AG10803 (cell line): Measurements from ENCODE around the gene KATNB1.

ENCODE experiments used
- DNase-seq: peaks from one replicate; pipeline ENCODE4 v3.0.0; 2010; ENCODE audit warnings: low read depth
- H3K4me3 ChIP-seq: 2 replicates; pipeline ENCODE4 v1.5.1; 2011; ENCODE audit warnings: mild to moderate bottlenecking, low read length, control low read depth
- TF ChIP-seq, protein P1 (sequence below): conservative IDR thresholded peaks from 2 replicates; pipeline ENCODE4 v1.5.1; 2011; ENCODE audit warnings: mild to moderate bottlenecking, low read length, control low read depth, inconsistent platforms

Gene KATNB1

DNA sequence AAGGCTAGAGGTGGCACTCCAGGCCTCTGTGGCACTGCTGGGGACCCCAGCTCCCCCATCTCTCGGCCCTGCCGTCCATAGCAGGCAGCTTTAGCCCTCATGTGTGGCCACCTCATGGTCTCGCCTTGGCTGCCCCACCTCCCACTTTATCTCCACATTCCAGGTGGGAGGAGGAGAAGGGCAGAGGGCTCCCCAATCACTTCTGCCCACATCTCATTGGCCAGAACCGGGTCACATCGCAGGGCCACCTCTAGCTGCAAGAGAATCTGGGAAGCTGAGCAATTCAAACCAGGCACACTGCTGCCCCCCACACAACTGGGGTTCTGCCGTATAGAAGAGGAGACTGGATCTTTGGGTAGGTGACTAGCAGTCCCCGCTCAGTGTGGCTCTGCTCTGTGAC lies 39.3 kb upstream of the KATNB1 start:
- no peak for DNase-seq
- TF ChIP-seq, protein P1, sequence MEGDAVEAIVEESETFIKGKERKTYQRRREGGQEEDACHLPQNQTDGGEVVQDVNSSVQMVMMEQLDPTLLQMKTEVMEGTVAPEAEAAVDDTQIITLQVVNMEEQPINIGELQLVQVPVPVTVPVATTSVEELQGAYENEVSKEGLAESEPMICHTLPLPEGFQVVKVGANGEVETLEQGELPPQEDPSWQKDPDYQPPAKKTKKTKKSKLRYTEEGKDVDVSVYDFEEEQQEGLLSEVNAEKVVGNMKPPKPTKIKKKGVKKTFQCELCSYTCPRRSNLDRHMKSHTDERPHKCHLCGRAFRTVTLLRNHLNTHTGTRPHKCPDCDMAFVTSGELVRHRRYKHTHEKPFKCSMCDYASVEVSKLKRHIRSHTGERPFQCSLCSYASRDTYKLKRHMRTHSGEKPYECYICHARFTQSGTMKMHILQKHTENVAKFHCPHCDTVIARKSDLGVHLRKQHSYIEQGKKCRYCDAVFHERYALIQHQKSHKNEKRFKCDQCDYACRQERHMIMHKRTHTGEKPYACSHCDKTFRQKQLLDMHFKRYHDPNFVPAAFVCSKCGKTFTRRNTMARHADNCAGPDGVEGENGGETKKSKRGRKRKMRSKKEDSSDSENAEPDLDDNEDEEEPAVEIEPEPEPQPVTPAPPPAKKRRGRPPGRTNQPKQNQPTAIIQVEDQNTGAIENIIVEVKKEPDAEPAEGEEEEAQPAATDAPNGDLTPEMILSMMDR: no peak
- H3K4me3 ChIP-seq: no peak overlapping the region

GRCh38 chr16:57697896-57698537 lies 37.6 kb upstream of the KATNB1 start:
- DNase-seq: no peak

GRCh38 chr16:57698812-57699405 lies 36.7 kb upstream of the KATNB1 start:
- TF ChIP-seq, protein P1: no peak
- H3K4me3 ChIP-seq: no peak overlapping the region

More at GRCh38 chr16:57697896-57698537, 37.6 kb upstream of the KATNB1 start:
- H3K4me3 ChIP-seq: no peak overlapping the region
- TF ChIP-seq, protein P1: no peak

DNA sequence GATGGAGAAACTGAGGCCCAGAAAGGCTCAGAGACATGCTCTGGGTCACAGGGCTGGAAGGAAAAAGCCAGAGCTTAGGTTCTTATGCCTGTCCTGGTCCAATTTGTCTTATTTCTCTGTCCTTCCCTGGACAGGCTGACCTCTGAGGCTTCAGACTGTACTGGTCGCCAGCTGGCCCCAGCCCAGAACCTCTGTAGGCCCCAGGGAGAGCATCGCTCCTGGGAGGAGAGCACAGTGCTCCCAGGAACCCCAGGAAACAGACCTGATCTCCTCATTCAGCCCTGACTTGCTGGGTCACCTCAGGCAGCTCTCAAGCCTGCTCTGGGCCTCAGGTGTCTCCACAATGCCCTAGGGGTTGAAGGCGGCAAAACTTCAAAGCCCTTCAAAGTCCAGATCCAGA lies 36.1 kb upstream of the KATNB1 start:
- H3K4me3 ChIP-seq: no peak overlapping the region
- DNase-seq: no peak
- TF ChIP-seq, protein P1: no peak

More at GRCh38 chr16:57698812-57699405, 36.7 kb upstream of the KATNB1 start:
- DNase-seq: no peak

DNA sequence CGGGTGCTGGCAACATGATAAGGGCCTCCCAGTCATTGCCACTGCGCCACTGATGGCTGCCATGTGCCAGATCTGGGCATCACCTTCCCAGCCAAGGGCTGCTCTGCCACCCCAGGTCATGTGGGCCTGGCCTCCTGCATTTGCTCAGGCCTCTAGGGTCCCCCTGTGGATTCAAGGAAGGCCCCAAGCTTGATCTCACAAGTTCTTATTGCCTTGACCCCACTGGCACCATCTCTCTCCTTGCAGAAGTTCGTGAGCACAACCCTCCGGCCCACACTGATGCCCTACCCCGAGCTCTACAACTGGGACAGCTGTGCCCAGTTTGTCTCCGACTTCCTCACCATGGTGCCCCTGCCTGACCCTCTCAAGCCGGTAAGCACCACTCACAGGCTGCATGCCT lies 35.7 kb upstream of the KATNB1 start:
- H3K4me3 ChIP-seq: no peak overlapping the region
- no peak for DNase-seq
- TF ChIP-seq, protein P1: no peak

- TF ChIP-seq, protein P1: no peak
- no peak overlapping the region for H3K4me3 ChIP-seq
- DNase-seq: no peak
Observed at GRCh38 chr16:57700781-57701551, 34.6 kb upstream of the KATNB1 start.
